Aorta (tissue), 5 donors: ENCODE measurements around the gene RAB6B. TPM values are rescaled to one million over a fixed set of nuclear protein-coding genes. Genes with fewer than 3 reads are reported as not detected.

Experiments used
- ATAC-seq: fragments of 200-7000 bp; cut with Tn5 transposase; one replicate; pipeline ENCODE4 v1.9.1; 2022; ENCODE audit warnings: moderate library complexity; ENCODE audit not compliant: low FRiP score
- DNase-seq, 2 donors: peaks; one replicate each; pipeline ENCODE4 v3.0.0-alpha.2; 2020
- H3K27ac ChIP-seq, 2 donors: one replicate each; pipeline ENCODE4 v1.5.1; 2013; ENCODE audit warnings: low read length in 2 of 2, mild to moderate bottlenecking in 2 of 2, moderate library complexity in 2 of 2, control low read depth in 1 of 2, inconsistent platforms in 1 of 2, low read depth in 1 of 2
- H3K27me3 ChIP-seq, 2 donors: one replicate each; pipeline ENCODE4 v1.6.1; 2013; ENCODE audit warnings: control low read depth in 1 of 2, low read length in 1 of 2, mild to moderate bottlenecking in 1 of 2, moderate library complexity in 1 of 2; ENCODE audit not compliant: insufficient read depth in 2 of 2, control insufficient read depth in 1 of 2
- H3K36me3 ChIP-seq, 2 donors: one replicate each; pipeline ENCODE4 v1.6.1; 2013; ENCODE audit warnings: control low read depth in 1 of 2, low read length in 1 of 2, mild to moderate bottlenecking in 1 of 2; ENCODE audit not compliant: insufficient read depth in 2 of 2, control insufficient read depth in 1 of 2
- H3K4me1 ChIP-seq, 2 donors: one replicate each; pipeline ENCODE4 v1.6.1; 2013; ENCODE audit warnings: low read length in 2 of 2, control low read depth in 1 of 2, mild to moderate bottlenecking in 1 of 2, moderate library complexity in 1 of 2; ENCODE audit not compliant: insufficient read depth in 2 of 2, control insufficient read depth in 1 of 2
- H3K4me3 ChIP-seq, 2 donors: one replicate each; pipeline ENCODE4 v1.5.1; 2013; ENCODE audit warnings: low read length in 2 of 2, control low read depth in 1 of 2, mild to moderate bottlenecking in 1 of 2
- H3K9me3 ChIP-seq: one replicate; pipeline ENCODE4 v1.6.1; 2013; ENCODE audit warnings: mild to moderate bottlenecking, low read length; ENCODE audit not compliant: control insufficient read depth
- WGBS, 2 donors: extraction: QIAGEN DNeasy Blood & Tissue Kit; methylation state at CpG; one replicate each; pipeline ENCODE4 v1.1.7; 2013; 5-methylcytosine and 5-hydroxymethylcytosine counted together
- intact Hi-C, 2 donors: fragments of 100-400 bp; cut with DNase I; formaldehyde crosslinking; loops; one replicate each; pipeline versions ENCODE4 v1.14.2 to v1.15.0; 2022
- polyA plus RNA-seq, 2 donors: library from polyadenylated mRNA; stranded (reverse); fragments of 200-250 nt; gene quantifications; one replicate each; pipeline ENCODE4 v1.2.3, GENCODE V29; 2013
- total RNA-seq, 2 donors: library from RNA; stranded (reverse); fragmentation: NEBNext Ultra II Directional; extraction: Animal tissue kit (Norgen Biotek cat#: 25700); gene quantifications; one replicate each; pipeline ENCODE4 v1.2.1, GENCODE V29; 2021
- donor health status: healthy with polysubstance abuse.
- donor health status: Bipolar disorder and iron deficiency.
- donor health status: DM: no; HTN: no; CAD: no.
- donor health status: DM: no; HTN: no; CAD: no.
- donor health status: DM: yes; HTN: yes; CAD: no.

Gene RAB6B
- total and polyA plus RNA-seq, 4 donors = 0.59 to 12.0 (median 8.2) TPM

DNA sequence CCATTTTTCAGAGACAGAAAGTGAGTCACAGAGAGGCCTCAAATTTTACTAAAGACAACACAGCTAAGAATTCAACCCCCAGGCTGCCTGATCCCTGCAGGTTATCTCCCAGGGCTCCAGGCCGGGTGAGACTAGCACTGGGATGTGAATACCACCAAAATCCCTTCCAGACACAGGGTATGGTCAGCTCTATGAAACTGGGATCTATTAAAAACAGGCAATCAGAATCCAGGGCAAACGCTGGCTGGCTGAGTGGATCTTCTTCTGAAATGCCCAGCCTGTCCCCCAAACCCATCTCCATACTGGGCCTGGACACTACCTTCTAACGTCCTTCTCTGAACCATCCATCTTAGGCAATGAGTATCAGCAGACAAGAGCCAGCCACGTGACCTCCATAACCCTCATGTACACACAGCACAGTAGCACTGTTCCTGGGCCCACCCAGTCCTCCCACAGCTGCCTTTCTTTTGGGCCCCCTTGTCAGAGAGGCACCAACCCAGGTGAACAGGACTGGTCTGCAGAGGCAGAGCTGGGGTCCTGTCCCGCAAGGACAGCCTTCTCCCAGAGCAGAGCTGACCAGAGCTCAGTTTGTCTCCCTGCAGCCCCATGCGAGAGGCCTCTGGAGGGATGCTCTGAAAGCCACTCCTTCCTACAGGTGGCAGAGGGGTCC, 1.9 kb downstream of the RAB6B start:
- H3K9me3 ChIP-seq = no peaks in the 10 kb centered on the region
- DNase-seq (no peak), ATAC-seq (no peak)
- intact Hi-C loops = no loop called here
- H3K27ac ChIP-seq = no peak overlapping the region
- no peaks in the 10 kb centered on the region for H3K27me3 ChIP-seq
- H3K36me3 ChIP-seq = no peaks in the 10 kb centered on the region
- H3K4me1 ChIP-seq = no peaks in the 10 kb centered on the region
- WGBS, 2 donors = 82 to 92% methylated on average over 6 of the region's 6 CpGs
- no peak overlapping the region for H3K4me3 ChIP-seq

DNA sequence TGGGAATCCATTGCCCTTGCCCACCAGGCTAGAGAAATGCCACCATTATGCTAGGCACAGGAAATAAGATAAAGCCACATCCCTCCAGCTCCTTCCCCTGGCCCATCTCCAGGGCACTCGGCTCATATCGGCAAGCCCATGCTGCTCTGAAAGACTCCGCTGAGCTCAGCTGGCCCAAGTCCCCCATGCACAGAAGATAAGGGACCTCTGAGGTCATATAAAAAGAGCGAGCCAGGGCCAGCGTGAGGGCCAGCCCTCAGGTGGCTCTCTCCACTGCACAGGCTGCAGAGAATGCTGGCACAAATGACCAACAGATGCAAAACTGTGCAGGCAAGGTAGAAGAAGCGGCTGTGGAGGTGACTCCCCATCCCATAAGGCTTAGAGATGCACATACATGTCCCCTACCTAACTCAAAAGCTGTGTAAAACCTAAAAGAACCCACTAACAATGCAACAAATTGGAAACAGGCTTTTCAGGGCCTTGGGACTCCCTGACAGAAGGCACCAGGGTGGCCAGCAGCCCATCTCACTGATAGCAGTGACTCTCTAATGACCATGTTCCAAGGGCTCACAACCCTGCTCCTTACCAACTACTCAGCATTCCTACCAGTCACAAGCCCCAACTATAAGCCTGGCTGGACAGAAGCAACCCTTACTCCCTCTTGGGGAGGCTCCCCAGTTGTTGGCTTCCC, 3.0 kb downstream of the RAB6B start:
- H3K4me3 ChIP-seq = no peak overlapping the region
- WGBS, 2 donors = 39 to 52% methylated on average over 6 of the region's 6 CpGs
- no peaks in the 10 kb centered on the region for H3K36me3 ChIP-seq
- no peak overlapping the region for H3K27ac ChIP-seq
- ATAC-seq = no peak
- H3K4me1 ChIP-seq = no peaks in the 10 kb centered on the region
- no peaks in the 10 kb centered on the region for H3K9me3 ChIP-seq
- peak in 1 of 2 donors; percentile 52 for DNase-seq
- intact Hi-C loops = no loop called here
- no peaks in the 10 kb centered on the region for H3K27me3 ChIP-seq

DNA sequence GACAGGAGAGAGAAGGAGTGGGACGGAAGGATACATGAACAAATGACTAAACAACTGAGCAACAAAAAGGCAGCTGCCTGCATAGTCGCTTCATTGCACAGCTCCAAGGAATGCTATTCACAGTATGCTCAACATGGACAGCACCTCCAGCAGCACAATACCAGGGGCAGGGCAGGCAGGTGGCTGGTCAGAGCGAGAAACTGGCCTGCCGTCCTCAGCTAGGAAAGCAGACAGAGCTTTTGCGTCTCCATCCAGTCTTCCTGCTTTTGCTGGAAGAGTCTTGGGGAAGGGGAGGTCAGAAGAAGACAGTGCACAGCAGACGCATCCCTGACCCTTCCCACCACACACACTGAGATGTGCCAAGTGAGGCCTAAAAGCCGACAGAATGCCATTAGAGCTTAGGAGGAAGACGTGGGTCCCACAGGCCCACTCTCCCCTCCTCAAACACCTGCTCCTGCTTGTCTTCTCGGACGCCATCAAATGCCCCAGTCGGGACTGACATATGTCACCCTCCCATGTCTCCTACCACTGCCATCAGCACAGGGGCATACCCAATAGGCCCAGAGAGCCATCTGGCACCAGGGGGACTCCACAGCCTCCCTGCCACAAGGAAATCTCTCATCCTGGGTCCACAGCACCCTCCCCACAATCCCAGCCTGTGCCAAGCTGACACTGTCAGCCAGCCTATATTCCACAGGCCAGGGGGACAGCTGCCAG, 3.9 kb downstream of the RAB6B start:
- DNase-seq (peak in 1 of 2 donors; percentile 49), ATAC-seq (no peak)
- H3K27me3 ChIP-seq = no peaks in the 10 kb centered on the region
- intact Hi-C loops = no loop called here
- H3K4me3 ChIP-seq = no peak overlapping the region
- no peak overlapping the region for H3K27ac ChIP-seq
- H3K4me1 ChIP-seq = no peaks in the 10 kb centered on the region
- WGBS, 2 donors = 95% methylated on average over 11 of the region's 11 CpGs
- no peaks in the 10 kb centered on the region for H3K9me3 ChIP-seq
- no peaks in the 10 kb centered on the region for H3K36me3 ChIP-seq

DNA sequence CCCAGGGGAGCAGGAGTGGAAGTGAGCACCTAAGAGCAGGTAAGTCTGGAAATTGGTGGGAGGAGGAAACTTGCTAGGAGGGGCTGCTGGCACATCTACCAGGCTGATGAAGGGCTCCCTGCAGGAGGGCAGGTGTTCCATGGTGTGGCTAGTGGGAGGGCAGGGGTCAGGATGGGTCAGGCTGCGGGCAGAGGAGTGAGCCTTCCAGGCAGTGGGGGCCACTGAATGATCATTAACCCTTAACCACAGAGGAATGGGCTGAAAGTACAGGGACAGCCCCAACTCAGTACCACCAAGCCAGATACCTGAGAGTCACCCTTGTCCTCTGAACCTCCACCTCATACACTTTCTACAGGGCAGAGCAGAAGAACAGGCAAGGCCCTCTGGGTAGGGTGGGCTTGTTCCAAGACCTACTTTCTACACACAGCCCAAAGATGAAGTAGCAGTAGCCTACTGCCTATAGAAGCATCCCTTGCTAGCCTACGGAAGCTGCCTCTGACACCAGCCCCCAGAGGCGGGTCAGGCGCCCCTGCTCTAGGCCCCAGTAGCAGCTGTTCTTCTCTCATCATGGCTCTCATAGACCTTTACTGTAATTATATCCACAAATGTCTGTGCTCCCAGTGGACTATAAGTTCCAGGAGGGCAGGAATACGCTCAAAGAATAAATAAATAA, 4.6 kb downstream of the RAB6B start:
- no peak for ATAC-seq
- H3K27me3 ChIP-seq = no peaks in the 10 kb centered on the region
- intact Hi-C loops = no loop called here

DNA sequence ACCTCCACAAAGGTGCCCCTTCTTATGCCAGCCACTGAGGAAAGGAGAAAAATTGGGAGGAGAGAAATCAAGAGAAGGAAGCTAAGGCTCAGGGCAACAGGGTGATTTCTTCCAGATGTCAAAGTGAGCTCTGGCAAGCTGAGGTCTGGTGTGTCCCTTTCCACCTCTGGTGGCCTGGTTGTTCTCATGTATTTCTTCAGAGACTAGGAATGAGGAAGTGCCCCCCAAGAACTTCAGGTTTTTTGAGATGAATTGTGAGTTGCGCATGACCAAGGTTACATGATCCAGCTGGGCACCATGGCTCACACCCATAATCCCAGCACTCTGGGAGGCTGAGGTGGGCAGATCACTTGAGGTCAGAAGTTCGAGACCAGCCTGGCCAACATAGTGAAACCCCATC, 5.6 kb downstream of the RAB6B start:
- 91 to 98% methylated on average over 2 of the region's 2 CpGs for WGBS, 2 donors

More for the DNA sequence above, 4.6 kb downstream of the RAB6B start:
- 85 to 95% methylated on average over 5 of the region's 5 CpGs for WGBS, 2 donors
- Histone ChIP-seq H3K36me3 (no peaks in the 10 kb centered on the region), H3K9me3 (no peaks in the 10 kb centered on the region), H3K27ac (no peak overlapping the region), H3K4me3 (no peak overlapping the region), H3K4me1 (no peaks in the 10 kb centered on the region)
- peak in 1 of 2 donors; percentile 16 for DNase-seq

DNA sequence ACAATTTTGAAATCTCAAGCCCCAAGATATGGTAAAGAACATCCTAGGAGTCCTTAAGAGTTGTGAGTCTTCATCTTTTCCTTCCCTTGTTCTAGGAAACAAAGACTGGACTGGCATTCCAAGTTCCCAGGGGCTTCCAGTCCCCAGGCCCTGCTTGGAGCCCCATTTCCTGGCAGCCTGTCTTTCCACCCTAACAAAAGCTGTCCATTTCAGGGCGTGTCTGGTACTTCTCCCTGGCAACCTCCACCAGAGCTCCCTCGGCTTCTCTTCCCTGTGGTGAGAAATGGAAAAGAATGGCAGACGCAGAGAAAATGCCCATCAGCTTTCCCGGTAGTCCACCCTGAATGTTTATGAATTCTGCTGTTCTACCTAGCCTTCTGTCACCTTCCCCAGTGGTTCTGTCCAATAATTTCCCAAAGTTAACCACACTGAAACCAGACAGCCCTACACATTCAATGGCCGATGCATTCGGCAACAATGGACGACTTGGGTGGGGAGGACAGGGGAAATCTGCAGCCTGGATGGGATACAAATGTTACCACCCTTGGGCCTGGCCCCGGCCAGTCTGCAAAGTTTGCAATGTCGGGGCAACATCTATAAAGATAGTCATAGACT, 6.8 kb downstream of the RAB6B start:
- Histone ChIP-seq H3K27me3 (no peaks in the 10 kb centered on the region), H3K27ac (no peak overlapping the region), H3K4me3 (no peak overlapping the region), H3K4me1 (no peaks in the 10 kb centered on the region), H3K36me3 (no peaks in the 10 kb centered on the region), H3K9me3 (no peaks in the 10 kb centered on the region)
- DNase-seq (peak in 1 of 2 donors; percentile 40), ATAC-seq (no peak)
- WGBS, 2 donors = 96 to 98% methylated on average over 9 of the region's 9 CpGs
- intact Hi-C loops = no loop called here

More for the DNA sequence above, 5.6 kb downstream of the RAB6B start:
- intact Hi-C loops = no loop called here
- no peaks in the 10 kb centered on the region for H3K27me3 ChIP-seq
- H3K36me3 ChIP-seq = no peaks in the 10 kb centered on the region
- no peaks in the 10 kb centered on the region for H3K4me1 ChIP-seq
- ATAC-seq (no peak), DNase-seq (peak in 1 of 2 donors; percentile 10)
- no peak overlapping the region for H3K27ac ChIP-seq
- H3K4me3 ChIP-seq = no peak overlapping the region
- no peaks in the 10 kb centered on the region for H3K9me3 ChIP-seq

DNA sequence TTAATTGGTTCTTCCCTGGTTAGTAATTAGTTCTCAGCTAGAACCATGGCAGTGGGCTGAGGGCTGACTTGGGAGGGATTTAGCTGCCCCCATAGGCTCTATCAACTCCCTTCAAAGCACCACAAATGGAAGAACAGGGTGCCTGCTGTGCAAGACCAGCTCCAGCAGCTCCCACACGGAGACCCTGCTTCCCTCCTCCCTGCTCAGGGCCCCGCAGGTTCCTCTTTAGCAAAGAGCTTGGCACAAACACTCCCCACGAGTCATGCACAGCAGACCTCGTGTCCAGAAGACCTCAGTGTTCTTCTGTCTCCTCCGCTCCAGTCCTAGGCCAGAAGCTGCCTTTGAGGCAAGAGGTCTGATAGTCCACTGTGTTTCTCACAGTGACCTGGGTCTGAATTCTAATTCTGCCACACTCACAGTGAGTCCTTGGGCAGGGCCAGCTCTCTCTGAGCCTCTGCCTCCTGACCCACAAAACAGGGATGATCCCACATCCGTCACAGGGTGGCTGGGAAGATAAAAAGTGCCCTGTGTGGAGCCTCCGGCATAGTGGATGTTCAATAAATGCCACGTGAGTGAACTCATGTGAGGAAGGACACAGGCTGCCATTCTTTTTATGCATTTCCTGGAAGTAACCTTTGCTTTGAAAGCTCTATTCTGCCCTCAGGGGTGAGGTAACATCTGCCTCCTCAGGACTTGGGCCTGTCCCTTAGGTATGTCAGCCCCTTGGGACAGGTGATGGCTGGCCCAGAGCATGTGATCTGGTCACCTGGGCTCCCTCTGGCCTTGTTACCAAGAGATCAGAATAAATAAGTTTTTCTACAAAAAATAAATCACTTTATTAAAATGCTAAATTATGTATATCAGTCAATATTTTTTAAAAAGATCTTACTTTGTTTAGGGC, 7.6 kb downstream of the RAB6B start:
- DNase-seq (peak in 1 of 2 donors; percentile 48), ATAC-seq (no peak)
- Histone ChIP-seq H3K4me1 (no peaks in the 10 kb centered on the region), H3K36me3 (no peaks in the 10 kb centered on the region), H3K9me3 (no peaks in the 10 kb centered on the region), H3K27ac (no peak overlapping the region), H3K4me3 (no peak overlapping the region), H3K27me3 (no peaks in the 10 kb centered on the region)
- intact Hi-C loops = no loop called here
- WGBS, 2 donors = 51 to 65% methylated on average over 8 of the region's 8 CpGs
